Suppressor macrophage (primary cell): ENCODE measurements around the gene ULK4.

Experiments
- DNase-seq, 4 experiments: peaks; one replicate each; pipeline ENCODE4 v3.0.0-alpha.2; 2020 to 2022

The ULK4 gene

DNA sequence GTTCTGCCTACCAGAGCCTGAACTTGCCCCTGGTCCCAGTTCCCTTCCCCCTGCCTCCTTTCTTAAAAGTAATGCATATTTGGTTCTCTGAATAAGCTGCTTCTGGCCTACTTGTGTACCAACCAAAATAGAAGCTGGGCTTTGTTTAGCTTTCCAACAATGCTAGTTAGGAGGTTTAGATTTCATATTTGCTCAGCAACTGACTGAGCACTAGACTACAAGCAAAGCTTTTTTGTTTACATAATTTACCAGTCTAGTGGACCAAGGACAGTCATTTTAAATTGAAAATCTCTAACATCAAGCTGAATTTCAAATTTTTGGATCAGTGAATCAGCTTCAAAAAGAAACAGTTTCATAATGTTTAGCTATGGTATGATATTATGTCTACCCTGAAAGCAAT lies 331.2 kb downstream of the ULK4 start:
- no peak for DNase-seq

- no peak for DNase-seq
These were observed 331.9 kb downstream of the ULK4 start for GRCh38 chr3:41629986-41630385.

- no peak for DNase-seq
These were observed 332.8 kb downstream of the ULK4 start for GRCh38 chr3:41629072-41629471.

DNA sequence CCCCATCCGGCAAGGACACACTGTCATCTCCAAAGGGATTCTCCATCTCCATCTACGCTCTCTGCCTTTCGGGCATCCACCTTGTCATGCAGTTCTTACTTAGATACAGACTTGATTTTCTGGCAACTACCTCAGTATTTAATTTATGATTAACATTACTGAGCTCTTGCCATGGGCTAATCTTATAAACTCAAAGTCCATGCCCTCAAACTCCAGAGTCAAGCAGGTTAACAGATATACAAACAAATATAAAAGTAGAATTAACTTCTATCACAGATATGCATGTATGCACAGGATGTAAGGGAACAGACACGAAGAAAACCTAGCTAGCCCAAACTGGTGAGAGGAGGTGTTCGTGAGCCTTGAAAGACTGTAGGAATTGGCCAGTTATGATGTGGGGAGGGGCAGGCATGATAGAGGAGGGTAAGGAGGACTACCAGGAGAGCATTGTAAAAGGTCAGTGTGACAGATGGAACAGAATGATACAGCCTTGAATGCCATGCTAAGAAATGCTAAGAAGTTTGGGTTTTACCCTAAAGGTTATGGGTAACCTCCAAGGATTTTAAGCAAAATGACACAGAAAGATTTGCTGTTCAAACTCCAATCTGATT lies 334.3 kb downstream of the ULK4 start:
- no peak for DNase-seq

DNA sequence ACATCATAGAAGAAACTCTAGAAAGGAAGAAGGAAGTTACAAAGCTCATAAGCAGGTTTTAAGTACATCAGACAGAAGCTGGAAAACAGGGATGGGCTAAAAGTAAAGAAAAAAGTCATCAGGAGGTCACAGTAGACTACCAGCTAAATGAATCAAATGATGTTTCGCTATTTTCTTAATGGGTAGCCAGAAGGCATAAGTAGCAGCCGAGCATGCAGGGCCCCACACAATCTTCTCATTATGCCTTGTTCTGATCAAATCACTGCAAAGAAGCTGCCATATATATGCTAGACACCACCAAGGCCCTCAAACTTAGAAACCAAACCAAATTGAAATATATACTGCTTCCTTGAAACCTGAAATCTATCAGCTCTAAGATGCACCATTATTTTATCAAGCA lies 349.1 kb downstream of the ULK4 start:
- DNase-seq: no peak

GRCh38 chr3:41611008-41611407 lies 350.9 kb downstream of the ULK4 start:
- DNase-seq: no peak

- DNase-seq: no peak
These were observed 353.6 kb downstream of the ULK4 start for GRCh38 chr3:41608347-41608746.

GRCh38 chr3:41603807-41604206 lies 358.1 kb downstream of the ULK4 start:
- DNase-seq: no peak

GRCh38 chr3:41602121-41602520 lies 359.8 kb downstream of the ULK4 start:
- no peak for DNase-seq

DNA sequence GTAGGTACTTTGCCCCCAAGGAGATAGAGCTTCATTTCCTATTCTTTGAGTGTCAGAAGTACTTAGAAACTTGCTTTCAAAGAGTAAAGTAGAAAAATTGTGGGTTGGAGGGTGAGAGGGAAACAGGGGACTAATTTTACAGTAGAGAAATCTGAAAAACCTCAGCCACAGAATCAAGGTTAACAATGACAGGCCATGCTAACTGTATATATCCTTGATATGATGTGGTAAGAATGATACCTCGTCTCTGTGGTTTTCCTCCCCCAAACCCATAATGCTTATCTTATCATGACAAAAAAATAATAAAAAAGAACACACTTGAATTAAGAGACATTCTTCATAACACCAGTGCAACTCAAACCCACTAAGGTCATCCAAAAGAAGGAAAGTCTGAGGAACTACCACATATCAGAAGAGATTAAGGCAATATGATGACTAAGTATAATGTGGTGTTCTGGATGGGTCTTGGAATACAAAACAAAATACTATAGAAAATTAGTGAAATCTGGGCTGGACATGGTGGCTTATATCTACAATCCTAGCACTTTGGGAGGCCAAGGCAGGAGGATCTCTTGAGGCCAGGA lies 360.4 kb downstream of the ULK4 start:
- no peak for DNase-seq

GRCh38 chr3:41600616-41601015 lies 361.3 kb downstream of the ULK4 start:
- DNase-seq: peak in 2 of 4 experiments; percentile 4 to 22

DNA sequence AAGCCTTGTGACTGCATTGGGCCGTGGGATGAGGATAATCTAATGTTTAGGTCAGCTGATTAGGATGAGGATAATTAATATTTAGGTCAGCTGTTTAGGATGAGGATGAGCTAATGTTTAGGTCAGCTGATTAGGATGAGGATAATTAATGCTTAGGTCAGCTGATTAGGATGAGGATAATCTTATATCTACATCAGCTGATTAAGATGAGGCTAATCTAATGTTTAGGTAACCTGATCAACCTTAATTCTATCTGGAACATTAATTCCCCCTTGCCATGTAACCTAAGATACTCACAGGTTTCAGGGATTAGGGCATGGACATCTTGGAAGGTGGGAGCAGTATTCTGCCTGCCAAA lies 362.8 kb downstream of the ULK4 start:
- no peak for DNase-seq

- peak; percentile 14 to 42 (median 41) for DNase-seq
These were observed 363.3 kb downstream of the ULK4 start for GRCh38 chr3:41598402-41599126.

DNA sequence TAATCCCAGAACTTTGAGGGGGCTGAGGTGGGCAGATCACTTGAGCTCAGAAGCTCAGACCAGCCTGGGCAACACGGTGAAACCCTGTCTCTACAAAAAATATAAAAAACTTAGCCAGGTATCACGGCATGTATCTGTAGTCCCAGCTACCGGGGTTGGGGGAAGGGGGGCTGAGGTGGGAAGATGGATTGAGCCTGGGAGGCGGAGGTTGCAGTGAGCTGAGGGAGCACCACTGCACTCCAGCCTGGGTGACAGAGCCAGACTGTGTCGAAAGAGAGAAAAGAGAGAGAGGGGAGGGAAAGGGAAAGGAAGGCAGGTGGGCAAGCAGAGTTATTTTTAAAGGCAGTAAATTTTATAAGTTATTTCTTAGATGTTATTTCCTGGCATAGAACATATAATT lies 368.1 kb downstream of the ULK4 start:
- DNase-seq: no peak

DNA sequence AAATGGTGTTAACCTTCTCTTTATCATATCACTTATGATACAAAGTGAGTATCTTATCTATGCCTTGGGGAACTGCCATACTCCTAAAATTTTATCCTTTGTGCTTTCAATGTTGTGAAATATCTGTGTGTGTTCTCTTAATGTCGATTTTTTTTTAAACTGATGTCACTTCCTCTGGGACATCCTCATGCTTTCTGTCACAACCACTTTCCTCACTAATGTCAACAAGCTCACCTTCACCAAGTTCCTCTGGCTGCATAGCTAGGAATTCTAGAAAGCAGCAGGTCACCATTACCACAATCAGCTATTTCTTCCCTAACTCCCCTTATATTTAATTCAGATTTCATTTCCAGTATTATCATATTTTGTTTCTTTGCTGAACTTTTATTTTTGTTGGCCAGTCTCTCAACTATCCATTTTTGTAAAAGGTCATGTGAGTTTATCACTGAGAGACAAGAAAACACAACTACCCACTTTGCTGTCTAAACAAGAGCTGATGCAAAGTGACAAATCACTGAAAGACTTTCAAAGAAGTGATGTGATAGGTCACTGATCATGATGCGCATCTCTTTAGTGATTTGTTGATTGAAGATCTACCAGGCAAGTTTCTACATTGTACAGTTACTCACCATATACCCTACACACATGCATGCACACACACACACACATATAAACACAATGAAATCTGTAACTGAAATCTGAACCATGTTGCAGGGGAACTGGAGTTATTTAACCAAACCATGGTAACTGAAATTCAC lies 369.0 kb downstream of the ULK4 start:
- peak in 3 of 4 experiments; percentile 22 to 45 (median 43) for DNase-seq

DNA sequence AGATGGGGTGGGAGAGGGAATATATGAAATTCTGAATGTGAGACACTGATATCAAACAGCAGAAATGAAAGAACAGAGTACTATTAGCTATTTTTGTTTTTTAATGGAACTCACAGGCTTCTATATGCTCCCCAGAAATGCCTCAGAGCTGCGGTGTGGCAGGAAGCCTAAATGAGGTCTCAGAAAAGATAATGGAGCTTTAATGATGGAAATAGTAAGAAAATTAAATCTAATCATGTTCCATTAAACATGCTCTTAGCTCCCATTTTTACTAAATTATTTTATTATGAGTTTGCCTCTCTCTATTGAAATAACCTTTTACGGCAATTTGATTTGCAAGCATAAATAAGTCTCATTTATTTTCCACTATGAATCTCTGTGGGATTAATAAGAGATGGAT lies 378.9 kb downstream of the ULK4 start:
- DNase-seq: no peak

GRCh38 chr3:41581700-41582099 lies 380.2 kb downstream of the ULK4 start:
- DNase-seq: no peak

DNA sequence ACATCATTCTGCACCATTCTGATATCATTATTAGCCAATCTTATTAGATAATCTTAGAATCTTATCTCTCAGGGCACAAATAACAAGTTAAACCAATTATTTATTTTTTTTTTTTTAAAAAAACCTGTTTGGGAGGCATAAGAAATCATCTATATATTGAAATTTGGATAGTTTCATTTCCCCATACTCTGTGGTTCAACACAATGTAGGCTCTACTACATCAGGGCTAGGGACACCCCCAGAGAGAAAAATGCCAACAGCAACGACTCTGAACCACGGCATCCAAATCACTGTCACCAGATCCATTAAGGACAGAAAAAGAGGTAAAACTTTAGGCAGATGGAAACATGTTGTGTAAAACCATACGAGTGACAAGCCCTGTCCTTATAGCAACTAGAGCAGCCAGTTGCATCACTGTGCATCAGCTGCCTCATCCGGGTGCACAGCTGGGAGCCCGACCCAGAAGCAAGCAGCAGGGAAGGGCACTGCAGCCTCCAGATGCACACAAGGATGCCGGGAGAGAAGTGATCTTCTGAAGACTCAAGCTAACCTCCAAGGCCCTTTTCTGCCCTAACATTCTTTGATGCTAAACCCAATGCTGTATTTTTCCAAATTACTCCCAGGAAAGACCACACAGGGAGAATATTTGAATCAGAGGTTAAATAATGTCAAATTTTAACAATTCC lies 381.5 kb downstream of the ULK4 start:
- DNase-seq: no peak

DNA sequence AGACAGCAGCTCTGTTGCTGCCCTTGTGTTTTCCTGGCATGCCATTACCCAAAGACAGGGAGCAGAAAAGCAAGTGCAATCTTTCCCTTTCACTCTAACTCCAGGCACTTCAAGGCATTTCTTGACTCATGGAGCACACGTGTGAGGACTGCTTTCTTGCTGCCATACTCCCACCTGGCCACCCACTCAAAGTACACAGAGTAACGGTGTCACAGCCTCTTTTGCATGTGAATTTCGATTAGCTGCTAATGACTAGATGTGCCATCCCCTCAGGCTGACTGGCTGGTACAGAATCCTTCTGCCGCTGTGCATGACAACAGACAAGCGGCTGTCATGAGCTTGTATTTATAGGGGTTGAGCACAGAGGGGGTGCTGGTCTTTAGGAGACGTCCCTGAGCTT lies 382.0 kb downstream of the ULK4 start:
- no peak for DNase-seq

DNA sequence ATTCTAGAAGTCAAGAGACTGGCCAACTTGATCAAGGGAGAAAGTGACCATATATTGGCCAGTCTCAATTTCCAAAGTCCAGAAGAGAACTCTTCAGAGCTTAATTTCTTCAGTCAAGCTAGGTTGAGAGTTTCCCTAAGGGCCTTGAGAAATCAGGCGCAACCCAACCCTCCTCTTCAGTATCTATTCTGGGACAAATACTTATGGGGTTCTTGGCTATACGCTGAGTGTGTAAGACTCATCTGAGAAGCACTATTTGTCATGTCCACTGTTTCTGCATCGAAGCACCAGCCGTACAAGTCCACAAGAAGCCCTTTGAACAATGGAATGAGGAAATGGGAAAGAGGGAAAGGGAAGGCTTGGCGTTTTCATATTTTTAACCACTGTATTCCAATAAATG lies 383.1 kb downstream of the ULK4 start:
- no peak for DNase-seq

- no peak for DNase-seq
These were observed 386.2 kb downstream of the ULK4 start for GRCh38 chr3:41575724-41576123.

GRCh38 chr3:41574900-41575299 lies 387.0 kb downstream of the ULK4 start:
- DNase-seq: no peak

- DNase-seq: no peak
These were observed 388.3 kb downstream of the ULK4 start for GRCh38 chr3:41573591-41573990.
